Measurements from ENCODE around the gene ZFTA. TPM values are rescaled to one million over a fixed set of nuclear protein-coding genes. Genes with fewer than 3 reads are reported as not detected.

ZFTA gene
- polyA plus RNA-seq, 3 donors: 1.2 TPM; not detected in 2

- H3K79me2 ChIP-seq (ENCODE audit: insufficient read depth, low read length): peaks cover 85% of the 10 kb centered on the region
- peaks cover 45 to 59% of the 10 kb centered on the region in 2 donors for H3K36me3 ChIP-seq (replicated peaks in 1 of 2; ENCODE audit: control insufficient read depth in 1 of 2, insufficient read depth in 2 of 2, low read length in 2 of 2)
- no peak overlapping the region for H3K9ac ChIP-seq (ENCODE audit: insufficient read depth, low read length, poor library complexity, severe bottlenecking)
- H2AFZ ChIP-seq (ENCODE audit: insufficient read depth, low read depth, low read length, poor library complexity, severe bottlenecking): no peak overlapping the region
- H3K4me3 Mint-ChIP-seq: no peak overlapping the region
- WGBS (ENCODE audit: insufficient coverage): 100% methylated on average over 1 of the region's 3 CpGs
- peak overlapping the region in 3 of 7 donors; percentile 21 to 73 (median 65) for H3K27ac Mint-ChIP-seq
- H3K4me3 ChIP-seq (replicated peaks in 1 of 3; ENCODE audit: low read depth in 2 of 3, low read length in 3 of 3): no peak overlapping the region
- H3K27ac ChIP-seq (ENCODE audit: low read depth in 1 of 2, low read length in 2 of 2): peak overlapping the region in 1 of 2 donors; percentile 6
- H3K9me3 Mint-ChIP-seq: no peaks in the 10 kb centered on the region
- H3K4me1 ChIP-seq (ENCODE audit: control insufficient read depth in 1 of 2, insufficient read depth in 2 of 2, low read length in 2 of 2): peaks cover 0 to 5% of the 10 kb centered on the region in 2 donors
- no peak for DNase-seq
- H3K27me3 ChIP-seq (ENCODE audit: control insufficient read depth in 2 of 2, insufficient read depth in 2 of 2, low read length in 2 of 2): no peaks in the 10 kb centered on the region
- peaks cover 27 to 61% of the 10 kb centered on the region in 2 donors for H3K36me3 Mint-ChIP-seq
- intact Hi-C loops (cut with micrococcal nuclease): no loop called here
- TF ChIP-seq CTCF (IDR thresholded peaks at IDR 0.05): no peak
- H3K4me1 Mint-ChIP-seq: peaks cover 19% of the 10 kb centered on the region
- no peaks in the 10 kb centered on the region for H3K9me3 ChIP-seq (replicated peaks in 1 of 2; ENCODE audit: control insufficient read depth in 1 of 2, insufficient read depth in 1 of 2, low read length in 2 of 2)
- H3K27me3 Mint-ChIP-seq (ENCODE audit: low read depth in 3 of 3): no peaks in the 10 kb centered on the region
- peaks cover 99% of the 10 kb centered on the region for H4K20me1 ChIP-seq (ENCODE audit: insufficient read depth, low read length)
- H3K4me2 ChIP-seq (replicated peaks; ENCODE audit: extremely low read depth, low read length, poor library complexity, severe bottlenecking): no peak overlapping the region
These were observed 21.6 kb downstream of the ZFTA start for GRCh38 chr11:63747011-63747410.

GRCh38 chr11:63745304-63746170 lies 23.0 kb downstream of the ZFTA start:
- H3K4me1 ChIP-seq (ENCODE audit: control insufficient read depth in 1 of 2, insufficient read depth in 2 of 2, low read length in 2 of 2): peaks cover 0 to 5% of the 10 kb centered on the region in 2 donors
- DNase-seq: no peak
- no peak overlapping the region for H3K4me3 ChIP-seq (replicated peaks in 1 of 3; ENCODE audit: low read depth in 2 of 3, low read length in 3 of 3)
- H3K36me3 Mint-ChIP-seq: peaks cover 18 to 46% of the 10 kb centered on the region in 2 donors
- no peak for TF ChIP-seq CTCF (IDR thresholded peaks at IDR 0.05)
- H3K36me3 ChIP-seq (replicated peaks in 1 of 2; ENCODE audit: control insufficient read depth in 1 of 2, insufficient read depth in 2 of 2, low read length in 2 of 2): peaks cover 30 to 44% of the 10 kb centered on the region in 2 donors
- H4K20me1 ChIP-seq (ENCODE audit: insufficient read depth, low read length): peaks cover 100% of the 10 kb centered on the region
- peaks cover 19% of the 10 kb centered on the region for H3K4me1 Mint-ChIP-seq
- H3K79me2 ChIP-seq (ENCODE audit: insufficient read depth, low read length): peaks cover 98% of the 10 kb centered on the region
- H3K9me3 Mint-ChIP-seq: no peaks in the 10 kb centered on the region
- H3K27ac Mint-ChIP-seq: peak overlapping the region in 4 of 7 donors; percentile 47 to 78 (median 69)
- H3K9ac ChIP-seq (ENCODE audit: insufficient read depth, low read length, poor library complexity, severe bottlenecking): no peak overlapping the region
- intact Hi-C loops (cut with micrococcal nuclease): no loop called here
- no peak overlapping the region for H3K4me2 ChIP-seq (replicated peaks; ENCODE audit: extremely low read depth, low read length, poor library complexity, severe bottlenecking)
- 91% methylated on average over 11 of the region's 13 CpGs for WGBS (ENCODE audit: insufficient coverage)
- H3K4me3 Mint-ChIP-seq: no peak overlapping the region
- no peak overlapping the region for H2AFZ ChIP-seq (ENCODE audit: insufficient read depth, low read depth, low read length, poor library complexity, severe bottlenecking)
- H3K27me3 Mint-ChIP-seq (ENCODE audit: low read depth in 3 of 3): no peaks in the 10 kb centered on the region
- no peaks in the 10 kb centered on the region for H3K27me3 ChIP-seq (ENCODE audit: control insufficient read depth in 2 of 2, insufficient read depth in 2 of 2, low read length in 2 of 2)
- H3K27ac ChIP-seq (ENCODE audit: low read depth in 1 of 2, low read length in 2 of 2): peak overlapping the region in 1 of 2 donors; percentile 20
- no peaks in the 10 kb centered on the region for H3K9me3 ChIP-seq (replicated peaks in 1 of 2; ENCODE audit: control insufficient read depth in 1 of 2, insufficient read depth in 1 of 2, low read length in 2 of 2)

All from CD14-positive monocyte (primary cell).